IMR-90 (cell line): ENCODE results near the gene PGLYRP3. TPM values are rescaled to one million over a fixed set of nuclear protein-coding genes. Genes with fewer than 3 reads are reported as not detected.

Experiments used
- ATAC-seq: fragments of 200-7000 bp; cut with Tn5 transposase; 2 replicates; pipeline ENCODE4 v1.9.1; 2020; ENCODE audit warnings: low read depth, mild to moderate bottlenecking, moderate library complexity
- BruUV-seq: library from RNA; stranded (reverse); fragments of 400-500 nt; replicated peaks from 2 replicates; lab custom pipeline; 2021; lab: Mats Ljungman, UMichigan
- CTCF ChIA-PET: fragments of 300-600 bp; formaldehyde crosslinking; extraction: SDS; loops from one replicate; lab custom pipeline; 2021; ENCODE audit warnings: antibody characterized with exemption; lab: Yijun Ruan, JAX
- POLR2A ChIA-PET: fragments of 300-600 bp; sonication (Branson Sonifier 250); formaldehyde crosslinking; loops from one replicate; lab custom pipeline; 2022; ENCODE audit warnings: antibody characterized with exemption; ENCODE audit not compliant: unreplicated experiment; lab: Charles Lee
- DNase-seq: peaks from one replicate; pipeline ENCODE4 v3.0.0; 2013
- H2AFZ ChIP-seq: replicated peaks from 2 replicates; pipeline ENCODE3; 2013; ENCODE audit warnings: low read length, mild to moderate bottlenecking; ENCODE audit not compliant: poor library complexity
- H2AK5ac ChIP-seq: 2 replicates; pipeline ENCODE4 v1.6.1; 2013; ENCODE audit warnings: low read depth, low read length, inconsistent platforms
- H2AK9ac ChIP-seq: replicated peaks from 2 replicates; pipeline ENCODE3; 2013; ENCODE audit warnings: mild to moderate bottlenecking, low read depth, low read length, moderate library complexity; ENCODE audit not compliant: poor library complexity
- H2BK120ac ChIP-seq: 2 replicates; pipeline ENCODE4 v1.6.1; 2013; ENCODE audit warnings: low read depth, low read length, inconsistent platforms
- H2BK15ac ChIP-seq: 3 replicates; pipeline ENCODE4 v1.6.1; 2013; ENCODE audit warnings: low read depth, low read length, inconsistent platforms
- H2BK20ac ChIP-seq: 2 replicates; pipeline ENCODE4 v1.6.1; 2013; ENCODE audit warnings: low read depth, mild to moderate bottlenecking, inconsistent platforms, low read length, moderate library complexity
- H2BK5ac ChIP-seq: 2 replicates; pipeline ENCODE4 v1.6.1; 2013; ENCODE audit warnings: mild to moderate bottlenecking, low read depth, low read length, inconsistent platforms; ENCODE audit not compliant: poor library complexity, severe bottlenecking
- H3K14ac ChIP-seq: replicated peaks from 2 replicates; pipeline ENCODE4 v1.6.1; 2013; ENCODE audit warnings: low read depth, low read length, inconsistent platforms
- H3K18ac ChIP-seq: 2 replicates; pipeline ENCODE4 v1.6.1; 2013; ENCODE audit warnings: low read depth, low read length, control low read depth
- H3K23ac ChIP-seq: 2 replicates; pipeline ENCODE4 v1.6.1; 2013; ENCODE audit warnings: low read depth, low read length, inconsistent platforms
- H3K27ac ChIP-seq: 2 replicates; pipeline ENCODE4 v1.5.1; 2013; ENCODE audit warnings: mild to moderate bottlenecking, control low read depth, low read length; ENCODE audit not compliant: insufficient read depth
- H3K27me3 ChIP-seq: 2 replicates; pipeline ENCODE4 v1.6.1; 2013; ENCODE audit warnings: low read length; ENCODE audit not compliant: control insufficient read depth, insufficient read depth
- H3K36me3 ChIP-seq: 2 replicates; pipeline ENCODE4 v1.6.1; 2013; ENCODE audit warnings: low read length, mixed read lengths; ENCODE audit not compliant: control insufficient read depth, insufficient read depth
- H3K4ac ChIP-seq: 2 replicates; pipeline ENCODE4 v1.6.1; 2013; ENCODE audit warnings: low read depth, low read length, inconsistent platforms
- H3K4me1 ChIP-seq: 2 replicates; pipeline ENCODE4 v1.6.1; 2013; ENCODE audit warnings: low read length, mixed read lengths; ENCODE audit not compliant: control insufficient read depth, insufficient read depth
- H3K4me2 ChIP-seq: 2 replicates; pipeline ENCODE4 v1.6.1; 2013; ENCODE audit warnings: low read depth, mild to moderate bottlenecking, control low read depth, low read length, moderate library complexity
- H3K4me3 ChIP-seq: 2 replicates; pipeline ENCODE4 v1.5.1; 2013; ENCODE audit warnings: low read depth, mild to moderate bottlenecking, control low read depth, low read length, moderate library complexity; ENCODE audit not compliant: insufficient read depth
- H3K56ac ChIP-seq: 2 replicates; pipeline ENCODE4 v1.6.1; 2013; ENCODE audit warnings: low read length, inconsistent platforms; ENCODE audit not compliant: insufficient read depth; ENCODE audit errors: extremely low read depth
- H3K79me1 ChIP-seq, 2 experiments: 2 replicates each; pipeline ENCODE4 v1.6.1; 2013; ENCODE audit warnings: low read length in 2 of 2, inconsistent platforms in 1 of 2, low read depth in 1 of 2
- H3K9ac ChIP-seq: 2 replicates; pipeline ENCODE4 v1.6.1; 2013; ENCODE audit warnings: low read depth, low read length, control low read depth
- H3K9me1 ChIP-seq: 2 replicates; pipeline ENCODE4 v1.6.1; 2013; ENCODE audit warnings: low read length, inconsistent platforms; ENCODE audit not compliant: insufficient read depth
- H3K9me3 ChIP-seq: 2 replicates; pipeline ENCODE4 v1.6.1; 2013; ENCODE audit warnings: low read length; ENCODE audit not compliant: control insufficient read depth, insufficient read depth
- H4K20me1 ChIP-seq: 2 replicates; pipeline ENCODE4 v1.6.1; 2013; ENCODE audit warnings: low read length, inconsistent platforms; ENCODE audit not compliant: insufficient read depth
- H4K5ac ChIP-seq: 2 replicates; pipeline ENCODE4 v1.6.1; 2013; ENCODE audit warnings: mild to moderate bottlenecking, low read depth, low read length, control low read depth
- H4K8ac ChIP-seq, 2 experiments: 2 replicates each; pipeline ENCODE4 v1.6.1; 2013; ENCODE audit warnings: low read depth in 2 of 2, low read length in 2 of 2, control low read depth in 1 of 2, inconsistent platforms in 1 of 2
- H4K91ac ChIP-seq: 2 replicates; pipeline ENCODE4 v1.6.1; 2013; ENCODE audit warnings: low read depth, low read length, inconsistent platforms; ENCODE audit not compliant: insufficient read depth
- CEBPB ChIP-seq: IDR thresholded peaks from 2 replicates; pipeline ENCODE4 v1.6.1; 2012; ENCODE audit warnings: low read depth, low read length, improper control_type of control experiment
- MAFK ChIP-seq: IDR thresholded peaks from 2 replicates; pipeline ENCODE4 v1.6.1; 2012; ENCODE audit warnings: low read depth, low read length, improper control_type of control experiment
- MAZ ChIP-seq: IDR thresholded peaks from 2 replicates; pipeline ENCODE4 v1.6.1; 2012; ENCODE audit warnings: low read depth, mild to moderate bottlenecking, low read length, improper control_type of control experiment, moderate library complexity, borderline replicate concordance
- MXI1 ChIP-seq: IDR thresholded peaks from 2 replicates; pipeline ENCODE4 v1.6.1; 2012; ENCODE audit warnings: low read depth, mild to moderate bottlenecking, low read length, moderate library complexity, borderline replicate concordance
- NFE2L2 ChIP-seq: fragments of 150-350 bp; IDR thresholded peaks from 2 replicates; pipeline ENCODE4 v1.6.1; 2016; ENCODE audit warnings: low read depth, mild to moderate bottlenecking, low read length
- POLR2A ChIP-seq: IDR thresholded peaks from 2 replicates; pipeline ENCODE4 v1.6.1; 2012; ENCODE audit warnings: mild to moderate bottlenecking, low read depth, low read length
- RAD21 ChIP-seq: IDR thresholded peaks from 2 replicates; pipeline ENCODE4 v1.6.1; 2012; ENCODE audit warnings: low read length, improper control_type of control experiment
- RCOR1 ChIP-seq: IDR thresholded peaks from 2 replicates; pipeline ENCODE4 v1.6.1; 2012; ENCODE audit warnings: mild to moderate bottlenecking, low read length, improper control_type of control experiment; ENCODE audit not compliant: insufficient replicate concordance
- RFX5 ChIP-seq: IDR thresholded peaks from 2 replicates; pipeline ENCODE4 v1.8.0; 2012; ENCODE audit warnings: low read depth, mild to moderate bottlenecking, low read length, moderate library complexity
- WGBS, 2 experiments: methylation state at CpG; one replicate each; pipeline versions ENCODE4 v1.1.5 to v1.1.7; 2013; ENCODE audit warnings: missing lambda C conversion rate in 2 of 2; ENCODE audit not compliant: insufficient read length in 1 of 2; ENCODE audit errors: extremely low coverage in 2 of 2; 5-methylcytosine and 5-hydroxymethylcytosine counted together
- dilution Hi-C: fragments of 300-500 bp; cut with HindIII; formaldehyde crosslinking; loops from one replicate; pipeline ENCODE4 v1.14.3; 2018; ENCODE audit warnings: low sequenced_read_pairs; ENCODE audit not compliant: unreplicated experiment
- in situ Hi-C: fragments of 300-500 bp; cut with MboI; formaldehyde crosslinking; loops from 3 replicates; pipeline ENCODE4 v1.14.3; 2019; ENCODE audit warnings: low sequenced_read_pairs, inconsistent platforms, mixed read lengths
- intact Hi-C: fragments of 100-400 bp; cut with micrococcal nuclease; formaldehyde crosslinking; loops from 2 replicates; pipeline ENCODE4 v1.10.0; 2022
- polyA plus RNA-seq, 3 experiments: library from polyadenylated mRNA; depleted of rRNA; stranded (reverse); fragments of >200 nt; gene quantifications; 2 replicates each; pipeline ENCODE4 v1.2.3, GENCODE V29; 2012; ENCODE audit warnings: low replicate concordance in 1 of 3
- total RNA-seq: library from RNA; depleted of rRNA; stranded (reverse); fragments of >200 nt; gene quantifications from 2 replicates; pipeline ENCODE4 v1.2.3, GENCODE V29; 2012
- TF ChIP-seq, protein P1 (sequence below): fragments of 150-350 bp; IDR thresholded peaks from 2 replicates; pipeline ENCODE4 v1.6.1; 2017; ENCODE audit warnings: mild to moderate bottlenecking, antibody characterized with exemption, low read length, low read depth

Gene PGLYRP3
- total and polyA plus RNA-seq, 2 of the 4 experiments (the other 2 are of a cell fraction) = not detected

- no peak within 1 kb of the TSS for H2AFZ ChIP-seq
- in situ Hi-C loops (no loop called here), intact Hi-C loops (no loop called here), dilution Hi-C loops (no loop called here)
- no peak within 1 kb of the TSS for H3K4me2 ChIP-seq
- H4K20me1 ChIP-seq = no peaks in the 10 kb centered on the region
- no peak within 1 kb of the TSS for H2BK20ac ChIP-seq
- no peak within 1 kb of the TSS for H2AK5ac ChIP-seq
- ChIA-PET CTCF (no interaction called here), POLR2A (interaction anchor here (0.5 kb wide), 1 partner anchor 1356 kb away, joined by 4 read pairs; no protein-coding TSS in a partner anchor)
- H3K9ac ChIP-seq = no peak within 1 kb of the TSS
- 42% methylated on average over 4 of the region's 10 CpGs; no CpG with 5 or more reads in 1 of the 2 experiments for WGBS, 2 experiments
- no peak within 1 kb of the TSS for H3K4me3 ChIP-seq
- H3K9me1 ChIP-seq = no peaks in the 10 kb centered on the region
- no peaks in the 10 kb centered on the region for H3K79me1 ChIP-seq
- no peak within 1 kb of the TSS for H3K18ac ChIP-seq
- H3K27me3 ChIP-seq = peaks cover 4% of the 10 kb centered on the region; the same call in 1 of the 2 replicates
- no peak within 1 kb of the TSS for H4K8ac ChIP-seq
- ATAC-seq = 0 out of 2 replicates have a peak, but pooled peaks have one; percentile 24
- H4K91ac ChIP-seq = no peak within 1 kb of the TSS
- H3K27ac ChIP-seq = no peak within 1 kb of the TSS
- H3K4me1 ChIP-seq = no peaks in the 10 kb centered on the region
- no peaks in the 10 kb centered on the region for H3K9me3 ChIP-seq
- DNase-seq = no peak
- H2BK120ac ChIP-seq = no peak within 1 kb of the TSS
- no peak within 1 kb of the TSS for H2BK15ac ChIP-seq
- no peak within 1 kb of the TSS for H3K4ac ChIP-seq
- H4K5ac ChIP-seq = no peak within 1 kb of the TSS
- TF ChIP-seq RFX5 = no peak
- no peak for TF ChIP-seq NFE2L2
- no peak for TF ChIP-seq RAD21
- TF ChIP-seq MAZ = no peak
- TF ChIP-seq MAFK = no peak
- no peak for TF ChIP-seq CEBPB
- TF ChIP-seq POLR2A = no peak
- no peak for TF ChIP-seq MXI1
- TF ChIP-seq, protein P1, sequence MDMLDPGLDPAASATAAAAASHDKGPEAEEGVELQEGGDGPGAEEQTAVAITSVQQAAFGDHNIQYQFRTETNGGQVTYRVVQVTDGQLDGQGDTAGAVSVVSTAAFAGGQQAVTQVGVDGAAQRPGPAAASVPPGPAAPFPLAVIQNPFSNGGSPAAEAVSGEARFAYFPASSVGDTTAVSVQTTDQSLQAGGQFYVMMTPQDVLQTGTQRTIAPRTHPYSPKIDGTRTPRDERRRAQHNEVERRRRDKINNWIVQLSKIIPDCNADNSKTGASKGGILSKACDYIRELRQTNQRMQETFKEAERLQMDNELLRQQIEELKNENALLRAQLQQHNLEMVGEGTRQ = no peak
- no peak for TF ChIP-seq RCOR1
- no peak within 1 kb of the TSS for H3K23ac ChIP-seq
- no peak within 1 kb of the TSS for H3K56ac ChIP-seq
- H3K14ac ChIP-seq = no peak within 1 kb of the TSS
- H3K36me3 ChIP-seq = no peaks in the 10 kb centered on the region
- H2BK5ac ChIP-seq = no peak within 1 kb of the TSS
- BruUV-seq = no TSS peak
- peak within 1 kb of the TSS; percentile 29 for H2AK9ac ChIP-seq
Measured at GRCh38 chr1:153348511-153349362, 36.0 kb upstream of the PGLYRP3 start, which contains the start of gene PGLYRP4. TSS of gene PGLYRP4 (minus strand) at chr1:153348841. CDS start at chr1:153347932, 909 bp downstream.
